ENCODE results near the gene ANKRD53.

The ANKRD53 gene

GRCh38 chr2:70960833-70961647 lies 17.4 kb upstream of the ANKRD53 start:
- TF ChIP-seq RARB (CRISPR knock-in tag; IDR thresholded peaks at IDR 0.05) (no peak), OSR1 (CRISPR knock-in tag; IDR thresholded peaks at IDR 0.05) (no peak), ISL1 (CRISPR knock-in tag; IDR thresholded peaks at IDR 0.05) (no peak), ESRRG (CRISPR knock-in tag; IDR thresholded peaks at IDR 0.05) (no peak), GLIS3 (CRISPR knock-in tag; IDR thresholded peaks at IDR 0.05) (no peak), ZNF70 (CRISPR knock-in tag; IDR thresholded peaks at IDR 0.05) (no peak), PPARA (CRISPR knock-in tag; IDR thresholded peaks at IDR 0.05; ENCODE audit: borderline replicate concordance) (no peak), TSHZ2 (CRISPR knock-in tag; IDR thresholded peaks at IDR 0.05) (no peak), ZFP30 (CRISPR knock-in tag; IDR thresholded peaks at IDR 0.05) (no peak), CSRNP3 (CRISPR knock-in tag; IDR thresholded peaks at IDR 0.05) (no peak), ZFP3 (CRISPR knock-in tag; IDR thresholded peaks at IDR 0.05) (no peak), CSDC2 (CRISPR knock-in tag; IDR thresholded peaks at IDR 0.05) (no peak), ZC3H10 (CRISPR knock-in tag; IDR thresholded peaks at IDR 0.05) (no peak), ZNF8 (CRISPR knock-in tag; IDR thresholded peaks at IDR 0.05) (no peak), TOX (CRISPR knock-in tag; IDR thresholded peaks at IDR 0.05; ENCODE audit: borderline replicate concordance) (no peak)
- TF ChIP-seq, protein P1, sequence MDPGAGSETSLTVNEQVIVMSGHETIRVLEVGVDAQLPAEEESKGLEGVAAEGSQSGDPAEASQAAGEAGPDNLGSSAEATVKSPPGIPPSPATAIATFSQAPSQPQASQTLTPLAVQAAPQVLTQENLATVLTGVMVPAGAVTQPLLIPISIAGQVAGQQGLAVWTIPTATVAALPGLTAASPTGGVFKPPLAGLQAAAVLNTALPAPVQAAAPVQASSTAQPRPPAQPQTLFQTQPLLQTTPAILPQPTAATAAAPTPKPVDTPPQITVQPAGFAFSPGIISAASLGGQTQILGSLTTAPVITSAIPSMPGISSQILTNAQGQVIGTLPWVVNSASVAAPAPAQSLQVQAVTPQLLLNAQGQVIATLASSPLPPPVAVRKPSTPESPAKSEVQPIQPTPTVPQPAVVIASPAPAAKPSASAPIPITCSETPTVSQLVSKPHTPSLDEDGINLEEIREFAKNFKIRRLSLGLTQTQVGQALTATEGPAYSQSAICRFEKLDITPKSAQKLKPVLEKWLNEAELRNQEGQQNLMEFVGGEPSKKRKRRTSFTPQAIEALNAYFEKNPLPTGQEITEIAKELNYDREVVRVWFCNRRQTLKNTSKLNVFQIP (CRISPR knock-in tag; IDR thresholded peaks at IDR 0.05; ENCODE audit: borderline replicate concordance, low read depth): no peak
- TF ChIP-seq, protein P2, sequence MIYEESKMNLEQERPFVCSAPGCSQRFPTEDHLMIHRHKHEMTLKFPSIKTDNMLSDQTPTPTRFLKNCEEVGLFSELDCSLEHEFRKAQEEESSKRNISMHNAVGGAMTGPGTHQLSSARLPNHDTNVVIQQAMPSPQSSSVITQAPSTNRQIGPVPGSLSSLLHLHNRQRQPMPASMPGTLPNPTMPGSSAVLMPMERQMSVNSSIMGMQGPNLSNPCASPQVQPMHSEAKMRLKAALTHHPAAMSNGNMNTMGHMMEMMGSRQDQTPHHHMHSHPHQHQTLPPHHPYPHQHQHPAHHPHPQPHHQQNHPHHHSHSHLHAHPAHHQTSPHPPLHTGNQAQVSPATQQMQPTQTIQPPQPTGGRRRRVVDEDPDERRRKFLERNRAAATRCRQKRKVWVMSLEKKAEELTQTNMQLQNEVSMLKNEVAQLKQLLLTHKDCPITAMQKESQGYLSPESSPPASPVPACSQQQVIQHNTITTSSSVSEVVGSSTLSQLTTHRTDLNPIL (CRISPR knock-in tag; IDR thresholded peaks at IDR 0.05; ENCODE audit: low read depth): no peak
- no peak for ATAC-seq

GRCh38 chr2:70961648-70961994 lies 16.8 kb upstream of the ANKRD53 start:
- ATAC-seq: no peak
- no peak for TF ChIP-seq ZNF8 (CRISPR knock-in tag; IDR thresholded peaks at IDR 0.05)
- no peak for TF ChIP-seq PPARA (CRISPR knock-in tag; IDR thresholded peaks at IDR 0.05; ENCODE audit: borderline replicate concordance)
- no peak for TF ChIP-seq ISL1 (CRISPR knock-in tag; IDR thresholded peaks at IDR 0.05)
- TF ChIP-seq TOX (CRISPR knock-in tag; IDR thresholded peaks at IDR 0.05; ENCODE audit: borderline replicate concordance): no peak
- TF ChIP-seq, protein P1 (CRISPR knock-in tag; IDR thresholded peaks at IDR 0.05; ENCODE audit: borderline replicate concordance, low read depth): no peak
- TF ChIP-seq ESRRG (CRISPR knock-in tag; IDR thresholded peaks at IDR 0.05): no peak
- no peak for TF ChIP-seq GLIS3 (CRISPR knock-in tag; IDR thresholded peaks at IDR 0.05)
- TF ChIP-seq ZFP30 (CRISPR knock-in tag; IDR thresholded peaks at IDR 0.05): no peak
- no peak for TF ChIP-seq CSRNP3 (CRISPR knock-in tag; IDR thresholded peaks at IDR 0.05)
- no peak for TF ChIP-seq ZFP3 (CRISPR knock-in tag; IDR thresholded peaks at IDR 0.05)
- no peak for TF ChIP-seq ZNF565 (CRISPR knock-in tag; conservative IDR thresholded peaks at IDR 0.05; ENCODE audit: low read depth)
- no peak for TF ChIP-seq TSHZ2 (CRISPR knock-in tag; IDR thresholded peaks at IDR 0.05)
- TF ChIP-seq ZC3H10 (CRISPR knock-in tag; IDR thresholded peaks at IDR 0.05): no peak
- no peak for TF ChIP-seq SNAI2 (CRISPR knock-in tag; IDR thresholded peaks at IDR 0.05)
